HCEC 1CT (cell line): Measurements from ENCODE around the gene ECT2.
"Not testable (repeated sequence)": the region's sequence is repeated elsewhere in the genome, so short reads cannot be mapped to it uniquely, and the experiment has no call there.

ENCODE experiments used
- DNase-seq: peaks from one replicate; pipeline ENCODE4 v3.0.0-alpha.2; 2017

Gene ECT2

GRCh38 chr3:172813462-172813861 is 62.9 kb downstream of the ECT2 start:
- no peak for DNase-seq

- no peak for DNase-seq
These were observed 64.2 kb downstream of the ECT2 start for GRCh38 chr3:172814738-172815137.

- no peak for DNase-seq
These were observed 65.3 kb downstream of the ECT2 start for GRCh38 chr3:172815857-172816256.

GRCh38 chr3:172816281-172816680 is 65.8 kb downstream of the ECT2 start:
- DNase-seq = no peak

GRCh38 chr3:172816968-172817367 is 66.4 kb downstream of the ECT2 start:
- no peak for DNase-seq

- DNase-seq = no peak
These were observed 70.0 kb downstream of the ECT2 start for GRCh38 chr3:172820492-172820891.

GRCh38 chr3:172824229-172824628 is 73.7 kb downstream of the ECT2 start:
- no peak for DNase-seq

GRCh38 chr3:172827231-172827630 is 76.7 kb downstream of the ECT2 start:
- DNase-seq = not testable (repeated sequence)

GRCh38 chr3:172832983-172833382 is 82.5 kb downstream of the ECT2 start:
- no peak for DNase-seq

GRCh38 chr3:172836390-172836997 is 86.0 kb downstream of the ECT2 start:
- DNase-seq = peak; percentile 38

- DNase-seq = no peak
These were observed 89.2 kb downstream of the ECT2 start for GRCh38 chr3:172839679-172840078.

- DNase-seq = no peak
These were observed 89.9 kb downstream of the ECT2 start for GRCh38 chr3:172840463-172840862.

GRCh38 chr3:172840913-172841312 is 90.4 kb downstream of the ECT2 start:
- no peak for DNase-seq

- no peak for DNase-seq
These were observed 93.9 kb downstream of the ECT2 start for GRCh38 chr3:172844428-172844827.

- DNase-seq = no peak
These were observed 95.6 kb downstream of the ECT2 start for GRCh38 chr3:172846103-172846561.

- no peak for DNase-seq
These were observed 96.2 kb downstream of the ECT2 start for GRCh38 chr3:172846706-172847105.

GRCh38 chr3:172847292-172847691 is 96.8 kb downstream of the ECT2 start:
- DNase-seq = no peak

- DNase-seq = no peak
These were observed 98.4 kb downstream of the ECT2 start for GRCh38 chr3:172848910-172849309.

- DNase-seq = no peak
These were observed 102.5 kb downstream of the ECT2 start for GRCh38 chr3:172853005-172853404.

- no peak for DNase-seq
These were observed 103.6 kb downstream of the ECT2 start for GRCh38 chr3:172853921-172854666.

- no peak for DNase-seq
These were observed 104.5 kb downstream of the ECT2 start for GRCh38 chr3:172855037-172855436.

GRCh38 chr3:172856795-172857742 is 106.5 kb downstream of the ECT2 start:
- no peak for DNase-seq

GRCh38 chr3:172859041-172859440 is 108.5 kb downstream of the ECT2 start:
- DNase-seq = no peak
